ENCODE data around the gene RALGPS1.

RALGPS1 gene

DNA sequence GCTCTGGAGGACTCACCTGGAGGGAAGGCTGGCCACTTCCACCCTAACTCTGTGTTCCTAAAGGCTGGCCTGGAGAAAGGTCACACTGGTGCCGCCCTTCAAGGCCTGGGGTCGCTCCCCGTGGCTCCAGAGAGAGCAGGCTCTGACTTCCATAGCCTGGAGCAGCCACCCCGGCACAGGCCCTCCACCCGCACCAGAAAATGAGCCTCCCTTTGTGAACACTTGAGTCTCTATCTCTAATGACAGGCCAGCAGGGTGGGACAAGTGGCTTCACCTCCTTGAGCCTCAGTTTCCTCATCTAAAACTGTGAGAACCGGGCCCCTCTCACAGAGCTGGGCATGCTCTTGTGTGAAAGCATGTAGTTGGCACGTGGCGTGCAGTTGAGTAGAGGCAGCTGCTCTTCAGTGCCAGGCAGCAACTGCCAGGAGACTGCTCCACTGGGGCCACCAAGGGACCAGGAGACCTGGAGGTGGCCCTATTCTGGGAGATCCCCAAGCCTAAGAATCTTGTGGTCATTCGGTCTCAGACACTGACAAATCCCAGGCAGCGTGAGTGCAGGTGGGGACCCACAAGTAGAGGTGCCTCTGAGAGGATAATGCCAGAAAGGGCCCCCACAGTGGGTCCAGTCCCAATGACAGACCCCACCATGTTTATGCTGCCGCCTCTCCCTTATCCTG, 293.3 kb downstream of the RALGPS1 start:
- H3K4me3 ChIP-seq (ENCODE audit: low read depth, low read length): no peak overlapping the region
- H3K4me1 ChIP-seq (ENCODE audit: control insufficient read depth, insufficient read depth, low read length): peaks cover 12% of the 10 kb centered on the region; the same call in 1 of the 2 replicates
- H3K36me3 ChIP-seq (ENCODE audit: control insufficient read depth, insufficient read depth, low read length): no peaks in the 10 kb centered on the region
- H3K27ac ChIP-seq (ENCODE audit: low read depth, low read length): no peak overlapping the region
- H3K27me3 ChIP-seq (ENCODE audit: control insufficient read depth, insufficient read depth, low read length): no peaks in the 10 kb centered on the region
- H3K9ac ChIP-seq (ENCODE audit: low read depth, low read length): no peak overlapping the region
- H3K9me3 ChIP-seq (ENCODE audit: control insufficient read depth, insufficient read depth, low read length): no peaks in the 10 kb centered on the region

DNA sequence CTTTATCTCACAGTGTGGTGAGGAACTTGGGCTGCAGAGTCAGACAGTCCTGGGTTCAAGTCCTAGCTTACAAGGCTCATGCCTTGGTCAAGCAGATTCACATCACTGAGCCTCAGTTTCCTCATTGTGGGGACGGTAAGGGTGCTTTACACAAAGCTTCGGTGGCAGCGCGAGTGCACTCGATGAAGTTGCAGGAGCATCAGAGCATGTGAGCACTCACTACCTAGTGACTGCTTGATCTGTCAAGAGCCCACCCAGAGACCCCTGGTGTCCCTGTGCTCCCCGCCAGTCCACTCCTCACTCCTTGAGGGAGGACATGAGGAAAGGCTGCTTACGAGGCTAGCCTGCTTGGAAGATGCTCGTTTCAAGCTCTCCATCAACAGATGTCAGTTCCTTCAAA, 293.8 kb downstream of the RALGPS1 start:
- Histone ChIP-seq H3K36me3 (ENCODE audit: control insufficient read depth, insufficient read depth, low read length) (no peaks in the 10 kb centered on the region), H3K27ac (ENCODE audit: low read depth, low read length) (no peak overlapping the region), H3K9me3 (ENCODE audit: control insufficient read depth, insufficient read depth, low read length) (no peaks in the 10 kb centered on the region), H3K4me1 (ENCODE audit: control insufficient read depth, insufficient read depth, low read length) (peaks cover 12% of the 10 kb centered on the region; the same call in 1 of the 2 replicates), H3K9ac (ENCODE audit: low read depth, low read length) (no peak overlapping the region), H3K4me3 (ENCODE audit: low read depth, low read length) (no peak overlapping the region), H3K27me3 (ENCODE audit: control insufficient read depth, insufficient read depth, low read length) (no peaks in the 10 kb centered on the region)

DNA sequence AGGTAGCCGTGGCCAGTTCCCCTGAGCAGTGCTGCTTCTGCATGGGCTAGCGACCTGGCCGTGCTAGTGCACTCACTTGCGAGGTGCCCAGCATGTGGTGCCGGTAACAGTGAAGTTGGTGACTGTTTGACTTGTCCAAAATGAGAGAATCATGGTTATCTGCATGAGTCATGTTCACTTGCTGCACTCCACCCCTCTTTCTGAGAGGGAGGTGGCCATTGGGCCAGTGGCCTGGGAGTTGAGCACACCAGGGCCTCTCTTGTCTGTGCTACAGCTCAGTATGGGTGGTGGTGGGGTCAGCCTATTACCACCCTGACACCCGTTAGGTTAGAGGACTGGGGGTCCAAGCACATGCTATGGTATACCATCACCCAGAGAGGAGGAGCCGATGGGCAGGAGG, 294.6 kb downstream of the RALGPS1 start:
- no peak overlapping the region for H3K4me3 ChIP-seq (ENCODE audit: low read depth, low read length)
- no peaks in the 10 kb centered on the region for H3K36me3 ChIP-seq (ENCODE audit: control insufficient read depth, insufficient read depth, low read length)
- H3K9me3 ChIP-seq (ENCODE audit: control insufficient read depth, insufficient read depth, low read length): no peaks in the 10 kb centered on the region
- H3K9ac ChIP-seq (ENCODE audit: low read depth, low read length): no peak overlapping the region
- no peaks in the 10 kb centered on the region for H3K27me3 ChIP-seq (ENCODE audit: control insufficient read depth, insufficient read depth, low read length)
- peaks cover 12% of the 10 kb centered on the region; the same call in 1 of the 2 replicates for H3K4me1 ChIP-seq (ENCODE audit: control insufficient read depth, insufficient read depth, low read length)
- no peak overlapping the region for H3K27ac ChIP-seq (ENCODE audit: low read depth, low read length)

DNA sequence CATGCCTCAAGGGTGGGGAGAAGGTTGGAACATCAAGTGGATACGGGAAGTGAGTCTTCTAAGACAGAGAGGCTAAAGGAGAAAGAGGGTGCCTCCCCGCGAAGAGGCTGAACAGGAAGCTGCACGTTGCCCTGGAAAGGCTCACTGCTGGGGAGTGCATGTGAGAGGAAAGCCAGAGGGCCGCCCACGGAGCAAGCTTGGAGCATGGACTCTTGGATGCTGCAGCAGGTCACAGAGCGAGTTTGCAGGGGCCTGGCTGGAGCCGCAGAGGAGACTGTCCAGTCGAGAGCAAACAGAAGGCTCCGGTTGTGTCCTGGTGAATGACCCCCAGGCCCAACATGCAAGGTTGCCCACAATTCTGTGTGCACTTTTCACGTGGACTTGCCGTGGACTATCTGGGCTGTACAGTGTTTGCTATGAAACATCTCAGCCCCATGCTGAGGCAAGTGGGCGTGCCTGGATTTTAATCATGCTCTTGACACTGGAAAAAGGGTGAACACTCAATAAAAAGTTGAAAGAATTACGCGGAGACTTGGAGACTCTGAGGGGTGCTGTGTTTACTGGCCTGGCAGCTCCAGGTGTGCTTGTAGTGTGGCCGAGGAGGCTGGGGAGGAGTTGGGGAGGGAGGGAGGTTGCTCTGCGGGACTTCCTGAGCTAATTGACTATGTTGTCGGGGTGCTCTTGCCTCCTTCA, 295.5 kb downstream of the RALGPS1 start:
- Histone ChIP-seq H3K4me1 (ENCODE audit: control insufficient read depth, insufficient read depth, low read length) (peaks cover 15% of the 10 kb centered on the region; the same call in 1 of the 2 replicates), H3K36me3 (ENCODE audit: control insufficient read depth, insufficient read depth, low read length) (no peaks in the 10 kb centered on the region), H3K27me3 (ENCODE audit: control insufficient read depth, insufficient read depth, low read length) (no peaks in the 10 kb centered on the region), H3K9ac (ENCODE audit: low read depth, low read length) (no peak overlapping the region), H3K4me3 (ENCODE audit: low read depth, low read length) (no peak overlapping the region), H3K27ac (ENCODE audit: low read depth, low read length) (no peak overlapping the region), H3K9me3 (ENCODE audit: control insufficient read depth, insufficient read depth, low read length) (no peaks in the 10 kb centered on the region)

DNA sequence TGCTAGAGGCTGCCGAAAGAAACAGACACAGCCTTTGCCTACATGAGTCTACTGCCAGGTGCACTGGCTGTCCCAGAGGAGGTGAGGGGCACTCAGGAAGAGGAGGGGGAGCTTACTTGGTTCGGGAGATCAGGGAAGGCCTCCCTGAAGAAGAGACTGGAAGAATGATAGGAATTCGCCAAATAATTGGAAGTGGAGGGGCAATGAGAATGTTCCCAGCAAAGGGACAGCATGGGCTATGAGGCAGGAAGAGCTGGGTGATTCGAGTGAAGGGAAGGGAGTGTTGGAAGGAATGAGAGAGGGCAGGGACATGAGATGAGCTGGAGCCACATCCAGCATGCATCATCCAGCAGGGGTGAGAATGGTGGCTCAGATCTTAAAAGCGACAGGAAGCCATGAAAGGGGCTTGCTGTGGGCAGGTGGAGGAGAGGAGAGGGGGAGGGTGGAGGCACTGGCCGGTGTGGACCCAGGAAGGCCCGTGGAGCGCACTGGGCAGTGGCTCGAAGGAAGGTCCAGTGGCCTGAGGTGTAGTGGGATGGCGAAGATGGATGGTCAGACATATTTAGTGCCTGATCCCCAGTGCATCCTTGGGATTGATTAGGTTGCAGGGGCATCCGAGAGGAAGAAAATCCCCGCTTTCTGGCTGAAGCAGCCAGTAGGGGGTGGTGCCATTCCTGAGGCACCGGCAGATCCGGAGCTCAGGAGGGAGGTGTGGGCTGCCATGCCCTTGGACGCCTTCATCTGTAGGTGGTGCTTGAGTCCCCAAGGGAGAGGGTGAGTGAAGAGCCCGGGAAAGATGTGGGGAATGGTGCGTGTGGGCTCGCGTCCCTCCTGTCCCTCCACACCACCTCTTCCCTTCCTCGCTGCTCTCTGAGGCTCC, 296.5 kb downstream of the RALGPS1 start:
- Histone ChIP-seq H3K36me3 (ENCODE audit: control insufficient read depth, insufficient read depth, low read length) (no peaks in the 10 kb centered on the region), H3K4me3 (ENCODE audit: low read depth, low read length) (no peak overlapping the region)

DNA sequence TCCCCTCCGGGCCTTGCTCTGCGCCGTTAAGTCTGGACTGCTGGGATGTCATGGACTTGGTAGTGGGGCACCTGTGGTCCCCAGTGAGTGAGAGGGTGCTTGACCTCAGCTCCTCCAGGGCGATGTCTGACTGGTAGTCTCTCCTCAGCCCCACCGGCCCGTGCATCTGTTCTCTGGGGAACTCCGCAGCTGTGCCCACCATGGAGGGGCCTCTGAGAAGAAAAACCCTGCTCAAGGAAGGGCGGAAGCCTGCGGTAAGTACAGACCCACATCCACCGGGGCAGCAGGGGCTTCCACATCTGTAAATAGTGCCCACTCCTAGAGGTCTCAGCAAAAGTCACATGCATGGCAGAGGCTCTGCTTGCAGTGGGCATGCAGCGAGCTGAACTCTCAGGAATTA, 297.4 kb downstream of the RALGPS1 start:
- no peaks in the 10 kb centered on the region for H3K9me3 ChIP-seq (ENCODE audit: control insufficient read depth, insufficient read depth, low read length)
- peaks cover 15% of the 10 kb centered on the region; the same call in 1 of the 2 replicates for H3K4me1 ChIP-seq (ENCODE audit: control insufficient read depth, insufficient read depth, low read length)
- no peaks in the 10 kb centered on the region for H3K36me3 ChIP-seq (ENCODE audit: control insufficient read depth, insufficient read depth, low read length)
- H3K9ac ChIP-seq (ENCODE audit: low read depth, low read length): no peak overlapping the region
- H3K27ac ChIP-seq (ENCODE audit: low read depth, low read length): no peak overlapping the region
- H3K4me3 ChIP-seq (ENCODE audit: low read depth, low read length): no peak overlapping the region
- H3K27me3 ChIP-seq (ENCODE audit: control insufficient read depth, insufficient read depth, low read length): no peaks in the 10 kb centered on the region

More for the DNA sequence above, 296.5 kb downstream of the RALGPS1 start:
- Histone ChIP-seq H3K9ac (ENCODE audit: low read depth, low read length) (no peak overlapping the region), H3K4me1 (ENCODE audit: control insufficient read depth, insufficient read depth, low read length) (peaks cover 15% of the 10 kb centered on the region; the same call in 1 of the 2 replicates), H3K27me3 (ENCODE audit: control insufficient read depth, insufficient read depth, low read length) (no peaks in the 10 kb centered on the region), H3K9me3 (ENCODE audit: control insufficient read depth, insufficient read depth, low read length) (no peaks in the 10 kb centered on the region), H3K27ac (ENCODE audit: low read depth, low read length) (no peak overlapping the region)

DNA sequence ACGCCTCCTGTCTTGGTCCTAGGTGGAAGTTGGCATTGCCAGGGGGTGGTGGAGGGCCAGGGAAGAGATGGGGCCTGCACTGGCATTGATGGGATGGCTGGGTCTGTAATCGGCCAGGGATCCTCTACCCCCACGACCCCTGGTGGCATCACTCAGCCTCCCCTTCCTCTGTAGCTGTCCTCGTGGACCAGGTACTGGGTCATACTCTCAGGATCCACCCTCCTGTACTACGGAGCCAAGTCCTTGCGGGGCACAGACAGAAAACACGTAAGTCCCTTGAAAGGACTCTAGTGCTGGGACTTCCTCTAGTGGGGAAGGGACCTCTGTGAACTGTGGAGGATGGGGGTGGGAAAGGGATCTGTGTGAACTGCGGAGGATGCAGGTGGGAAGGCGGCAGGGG, 297.9 kb downstream of the RALGPS1 start:
- H3K27ac ChIP-seq (ENCODE audit: low read depth, low read length): no peak overlapping the region
- H3K4me1 ChIP-seq (ENCODE audit: control insufficient read depth, insufficient read depth, low read length): peaks cover 15% of the 10 kb centered on the region; the same call in 1 of the 2 replicates
- no peak overlapping the region for H3K9ac ChIP-seq (ENCODE audit: low read depth, low read length)

DNA sequence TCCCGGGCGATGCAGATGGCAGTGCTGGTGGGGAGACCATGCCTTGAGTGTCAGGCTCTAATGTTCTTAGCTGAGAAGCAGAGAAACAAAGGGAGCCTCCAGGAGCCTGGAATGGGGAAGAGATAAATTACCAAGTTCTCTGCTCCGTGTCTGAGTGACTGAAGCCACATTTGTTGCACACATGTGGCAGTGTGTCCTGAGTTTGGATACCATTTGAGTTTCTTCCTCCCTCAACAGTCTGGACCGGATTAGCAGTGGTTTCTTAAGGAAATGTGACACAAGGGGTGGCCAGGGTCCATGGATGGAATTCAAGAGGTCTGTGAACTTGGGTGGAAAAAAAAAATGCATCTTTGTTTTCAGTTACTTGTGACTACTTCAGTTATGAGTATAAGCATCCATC, 299.3 kb downstream of the RALGPS1 start:
- Histone ChIP-seq H3K9me3 (ENCODE audit: control insufficient read depth, insufficient read depth, low read length) (no peaks in the 10 kb centered on the region), H3K27ac (ENCODE audit: low read depth, low read length) (no peak overlapping the region), H3K4me1 (ENCODE audit: control insufficient read depth, insufficient read depth, low read length) (peaks cover 15% of the 10 kb centered on the region; the same call in 1 of the 2 replicates), H3K9ac (ENCODE audit: low read depth, low read length) (no peak overlapping the region), H3K36me3 (ENCODE audit: control insufficient read depth, insufficient read depth, low read length) (no peaks in the 10 kb centered on the region), H3K27me3 (ENCODE audit: control insufficient read depth, insufficient read depth, low read length) (no peaks in the 10 kb centered on the region), H3K4me3 (ENCODE audit: low read depth, low read length) (no peak overlapping the region)

More for the DNA sequence above, 297.9 kb downstream of the RALGPS1 start:
- H3K4me3 ChIP-seq (ENCODE audit: low read depth, low read length): no peak overlapping the region
- H3K9me3 ChIP-seq (ENCODE audit: control insufficient read depth, insufficient read depth, low read length): no peaks in the 10 kb centered on the region
- no peaks in the 10 kb centered on the region for H3K36me3 ChIP-seq (ENCODE audit: control insufficient read depth, insufficient read depth, low read length)
- no peaks in the 10 kb centered on the region for H3K27me3 ChIP-seq (ENCODE audit: control insufficient read depth, insufficient read depth, low read length)

DNA sequence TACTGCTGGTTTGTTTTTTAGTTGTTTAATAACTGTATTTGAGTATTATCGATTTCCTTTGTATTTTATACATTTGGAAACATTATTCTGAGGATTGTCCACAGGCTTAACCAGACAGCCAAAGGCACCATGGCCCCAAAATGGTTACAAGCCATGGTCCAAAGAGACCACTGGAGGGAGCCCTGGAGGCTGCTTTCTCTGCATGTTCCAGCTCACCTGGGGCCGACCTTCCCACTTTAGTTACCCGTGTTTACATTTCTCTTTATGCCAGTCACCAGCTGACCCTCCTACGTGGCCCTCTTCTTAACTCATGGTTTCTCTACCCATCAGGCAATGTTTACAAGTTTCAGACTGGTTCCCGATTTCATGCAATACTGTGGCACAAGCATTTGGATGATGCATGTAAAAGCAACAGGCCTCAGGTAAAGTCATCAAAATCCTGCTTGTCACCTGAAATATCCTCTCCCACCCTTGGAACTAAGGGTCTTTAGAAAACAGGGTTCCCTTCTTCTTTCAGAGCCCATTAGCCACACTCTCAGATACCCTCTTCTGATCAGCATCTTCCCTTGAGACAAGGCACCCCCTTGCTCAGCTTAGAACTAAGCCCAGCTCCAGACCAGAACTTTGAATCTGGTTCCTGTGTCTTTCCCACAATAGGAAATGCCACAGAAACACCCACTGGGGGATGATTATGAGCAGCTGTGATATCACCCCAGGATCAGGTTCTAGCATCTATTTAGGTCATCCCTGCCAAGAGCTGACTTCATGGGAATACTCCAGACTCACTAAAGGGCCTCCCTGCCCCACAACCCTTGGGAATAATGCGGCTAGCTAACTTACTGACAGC, 300.1 kb downstream of the RALGPS1 start:
- Histone ChIP-seq H3K4me1 (ENCODE audit: control insufficient read depth, insufficient read depth, low read length) (peaks cover 15% of the 10 kb centered on the region; the same call in 1 of the 2 replicates), H3K27me3 (ENCODE audit: control insufficient read depth, insufficient read depth, low read length) (no peaks in the 10 kb centered on the region)

More for the DNA sequence above, 300.1 kb downstream of the RALGPS1 start:
- Histone ChIP-seq H3K27ac (ENCODE audit: low read depth, low read length) (no peak overlapping the region), H3K4me3 (ENCODE audit: low read depth, low read length) (no peak overlapping the region), H3K9me3 (ENCODE audit: control insufficient read depth, insufficient read depth, low read length) (no peaks in the 10 kb centered on the region), H3K36me3 (ENCODE audit: control insufficient read depth, insufficient read depth, low read length) (no peaks in the 10 kb centered on the region), H3K9ac (ENCODE audit: low read depth, low read length) (no peak overlapping the region)
